Tibial nerve (tissue), 4 donors: ENCODE data around the gene RAB15. TPM values are rescaled to one million over a fixed set of nuclear protein-coding genes. Genes with fewer than 3 reads are reported as not detected.

Experiments
- DNase-seq, 2 donors: peaks; one replicate each; pipeline ENCODE4 v3.0.0-alpha.2; 2019; ENCODE audit warnings: low spot score in 2 of 2
- H3K27ac ChIP-seq, 4 donors: fragments of 200-600 bp; sonication (generic) in 3 of 4; one replicate each; pipeline ENCODE4 v1.5.1; 2017 to 2019; ENCODE audit warnings: mild to moderate bottlenecking in 1 of 4
- H3K27me3 ChIP-seq, 2 donors: fragments of 200-600 bp; sonication (generic) in 1 of 2; one replicate each; pipeline versions ENCODE4 v1.5.1 to v1.6.0; 2017 to 2019
- H3K36me3 ChIP-seq, 3 donors: fragments of 200-600 bp; sonication (generic); one replicate each; pipeline ENCODE4 v1.5.1; 2018 to 2019
- H3K4me1 ChIP-seq, 4 donors: fragments of 200-600 bp; sonication (generic) in 3 of 4; one replicate each; pipeline ENCODE4 v1.5.1; 2017 to 2019
- H3K4me3 ChIP-seq, 4 donors: fragments of 200-600 bp; sonication (generic) in 3 of 4; one replicate each; pipeline ENCODE4 v1.5.1; 2017 to 2019; ENCODE audit warnings: mild to moderate bottlenecking in 1 of 4, moderate library complexity in 1 of 4
- H3K9me3 ChIP-seq, 4 donors: fragments of 200-600 bp; sonication (generic) in 3 of 4; one replicate each; pipeline ENCODE4 v1.5.1; 2017 to 2019
- EP300 ChIP-seq, 2 donors: sonication (generic); formaldehyde crosslinking; IDR thresholded peaks; one replicate each; pipeline ENCODE4 v1.6.1; 2017; ENCODE audit warnings: antibody characterized with exemption in 2 of 2, mild to moderate bottlenecking in 1 of 2
- POLR2A ChIP-seq, 2 donors: fragments of 450-650 bp; IDR thresholded peaks; one replicate each; pipeline ENCODE4 v1.6.1; 2017; ENCODE audit warnings: antibody characterized with exemption in 2 of 2, mild to moderate bottlenecking in 2 of 2, moderate library complexity in 2 of 2
- WGBS, 2 donors: methylation state at CpG; one replicate each; pipeline ENCODE4 v1.1.5; 2018; 5-methylcytosine and 5-hydroxymethylcytosine counted together
- total RNA-seq, 4 donors: library from RNA; depleted of rRNA; stranded (reverse); fragments of >200 nt; gene quantifications; one replicate each; pipeline ENCODE4 v1.1.0, GENCODE V29; 2016
- TF ChIP-seq, protein P1 (sequence below), 5 experiments: fragments of 200-600 bp in 3 of 5; fragments of 450-650 bp in 2 of 5; sonication (generic) in 3 of 5; IDR thresholded peaks; one replicate each; pipeline ENCODE4 v1.5.1; 2016 to 2019; ENCODE audit warnings: antibody characterized with exemption in 5 of 5, mild to moderate bottlenecking in 3 of 5, moderate library complexity in 2 of 5

Gene RAB15
- total RNA-seq, 4 donors from 2014 or later, result 0.22 to 2.4 (median 0.42) TPM; not detected in 1

GRCh38 chr14:64968167-64968566 lies 4.0 kb downstream of the RAB15 start:
- Histone ChIP-seq H3K4me3 (no peak overlapping the region), H3K9me3 (no peaks in the 10 kb centered on the region), H3K4me1 (peaks cover 0 to 20% (median 10%) of the 10 kb centered on the region in 4 donors), H3K27ac (no peak overlapping the region), H3K27me3 (peaks cover 0 to 12% of the 10 kb centered on the region in 2 donors), H3K36me3 (peaks cover 0 to 7% (median 0%) of the 10 kb centered on the region in 3 donors)
- no peak for DNase-seq
- WGBS, 2 donors, result 77 to 83% methylated on average over 7 of the region's 7 CpGs
- TF ChIP-seq, protein P1, sequence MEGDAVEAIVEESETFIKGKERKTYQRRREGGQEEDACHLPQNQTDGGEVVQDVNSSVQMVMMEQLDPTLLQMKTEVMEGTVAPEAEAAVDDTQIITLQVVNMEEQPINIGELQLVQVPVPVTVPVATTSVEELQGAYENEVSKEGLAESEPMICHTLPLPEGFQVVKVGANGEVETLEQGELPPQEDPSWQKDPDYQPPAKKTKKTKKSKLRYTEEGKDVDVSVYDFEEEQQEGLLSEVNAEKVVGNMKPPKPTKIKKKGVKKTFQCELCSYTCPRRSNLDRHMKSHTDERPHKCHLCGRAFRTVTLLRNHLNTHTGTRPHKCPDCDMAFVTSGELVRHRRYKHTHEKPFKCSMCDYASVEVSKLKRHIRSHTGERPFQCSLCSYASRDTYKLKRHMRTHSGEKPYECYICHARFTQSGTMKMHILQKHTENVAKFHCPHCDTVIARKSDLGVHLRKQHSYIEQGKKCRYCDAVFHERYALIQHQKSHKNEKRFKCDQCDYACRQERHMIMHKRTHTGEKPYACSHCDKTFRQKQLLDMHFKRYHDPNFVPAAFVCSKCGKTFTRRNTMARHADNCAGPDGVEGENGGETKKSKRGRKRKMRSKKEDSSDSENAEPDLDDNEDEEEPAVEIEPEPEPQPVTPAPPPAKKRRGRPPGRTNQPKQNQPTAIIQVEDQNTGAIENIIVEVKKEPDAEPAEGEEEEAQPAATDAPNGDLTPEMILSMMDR (IDR thresholded peaks at IDR 0.05), result no peak
- TF ChIP-seq POLR2A (IDR thresholded peaks at IDR 0.05) (no peak), EP300 (IDR thresholded peaks at IDR 0.05) (no peak)

GRCh38 chr14:64966976-64967375 lies 5.2 kb downstream of the RAB15 start:
- Histone ChIP-seq H3K4me1 (peaks cover 0 to 15% (median 8%) of the 10 kb centered on the region in 4 donors), H3K27ac (no peak overlapping the region), H3K9me3 (no peaks in the 10 kb centered on the region), H3K4me3 (no peak overlapping the region), H3K36me3 (peaks cover 0 to 7% (median 0%) of the 10 kb centered on the region in 3 donors), H3K27me3 (peaks cover 0 to 12% of the 10 kb centered on the region in 2 donors)
- DNase-seq, result no peak
- TF ChIP-seq, protein P1 (IDR thresholded peaks at IDR 0.05), result no peak
- no peak for TF ChIP-seq EP300 (IDR thresholded peaks at IDR 0.05)
- 76 to 98% methylated on average over 2 of the region's 2 CpGs for WGBS, 2 donors

GRCh38 chr14:64965356-64966000 lies 6.7 kb downstream of the RAB15 start:
- no peak for DNase-seq
- Histone ChIP-seq H3K4me1 (peaks cover 0 to 1% (median 0%) of the 10 kb centered on the region in 4 donors), H3K9me3 (no peaks in the 10 kb centered on the region), H3K27ac (no peak overlapping the region), H3K4me3 (no peak overlapping the region), H3K27me3 (no peaks in the 10 kb centered on the region), H3K36me3 (peaks cover 0 to 7% (median 0%) of the 10 kb centered on the region in 3 donors)
- WGBS, 2 donors, result 89% methylated on average over 15 of the region's 15 CpGs
- TF ChIP-seq, protein P1 (IDR thresholded peaks at IDR 0.05), result no peak
- TF ChIP-seq POLR2A (IDR thresholded peaks at IDR 0.05) (no peak), EP300 (IDR thresholded peaks at IDR 0.05) (no peak)

- Histone ChIP-seq H3K4me1 (no peaks in the 10 kb centered on the region), H3K9me3 (no peaks in the 10 kb centered on the region), H3K27me3 (no peaks in the 10 kb centered on the region), H3K4me3 (no peak overlapping the region), H3K36me3 (peaks cover 0 to 7% (median 0%) of the 10 kb centered on the region in 3 donors), H3K27ac (no peak overlapping the region)
- WGBS, 2 donors, result 48 to 57% methylated on average over 1 of the region's 1 CpG
- no peak for TF ChIP-seq EP300 (IDR thresholded peaks at IDR 0.05)
- no peak for TF ChIP-seq POLR2A (IDR thresholded peaks at IDR 0.05)
- TF ChIP-seq, protein P1 (IDR thresholded peaks at IDR 0.05), result no peak
- DNase-seq, result no peak
Measured at GRCh38 chr14:64963611-64964010, 8.5 kb downstream of the RAB15 start.

DNA sequence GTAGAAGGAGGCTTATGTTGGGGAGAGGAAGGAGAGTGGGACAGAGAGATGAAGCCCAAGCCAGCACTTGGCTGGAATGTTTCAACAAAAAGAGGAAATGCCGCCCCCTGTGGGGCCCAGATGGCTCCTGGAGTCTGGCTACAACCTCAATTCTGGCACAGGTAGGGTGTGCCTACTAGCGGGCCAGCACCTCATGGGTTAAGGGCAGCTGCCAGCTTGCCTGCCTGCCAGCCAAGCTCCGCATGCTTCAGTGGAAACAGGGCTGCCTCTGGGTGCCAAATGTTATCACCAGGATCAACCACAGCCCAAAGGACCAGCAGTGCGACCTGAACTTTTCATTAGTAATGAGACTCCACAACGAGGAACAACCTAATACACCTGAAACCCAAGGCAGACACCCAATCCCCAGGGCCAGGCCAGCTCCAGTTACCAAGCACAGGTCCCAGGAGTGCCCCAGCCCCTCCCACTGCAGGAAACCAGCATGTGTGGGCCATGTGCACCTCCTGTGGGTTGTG lies 11.3 kb downstream of the RAB15 start:
- Histone ChIP-seq H3K36me3 (peaks cover 0 to 14% (median 0%) of the 10 kb centered on the region in 3 donors), H3K27ac (no peak overlapping the region), H3K27me3 (no peaks in the 10 kb centered on the region), H3K9me3 (no peaks in the 10 kb centered on the region), H3K4me1 (no peaks in the 10 kb centered on the region), H3K4me3 (no peak overlapping the region)
- 61 to 68% methylated on average over 5 of the region's 5 CpGs for WGBS, 2 donors
- DNase-seq, result no peak
- TF ChIP-seq, protein P1 (IDR thresholded peaks at IDR 0.05), result no peak
- TF ChIP-seq POLR2A (IDR thresholded peaks at IDR 0.05), result no peak
